HG03097 (cell line): ENCODE results near the gene AFDN.
A peak's percentile ranks its signal among the peaks of the same experiment; 100 is the strongest.

ENCODE experiments used
- ATAC-seq: cut with Tn5 transposase; IDR thresholded peaks from one replicate; pipeline ENCODE4 v1.9.1; 2021; ENCODE audit not compliant: unreplicated experiment, low FRiP score

AFDN gene

DNA sequence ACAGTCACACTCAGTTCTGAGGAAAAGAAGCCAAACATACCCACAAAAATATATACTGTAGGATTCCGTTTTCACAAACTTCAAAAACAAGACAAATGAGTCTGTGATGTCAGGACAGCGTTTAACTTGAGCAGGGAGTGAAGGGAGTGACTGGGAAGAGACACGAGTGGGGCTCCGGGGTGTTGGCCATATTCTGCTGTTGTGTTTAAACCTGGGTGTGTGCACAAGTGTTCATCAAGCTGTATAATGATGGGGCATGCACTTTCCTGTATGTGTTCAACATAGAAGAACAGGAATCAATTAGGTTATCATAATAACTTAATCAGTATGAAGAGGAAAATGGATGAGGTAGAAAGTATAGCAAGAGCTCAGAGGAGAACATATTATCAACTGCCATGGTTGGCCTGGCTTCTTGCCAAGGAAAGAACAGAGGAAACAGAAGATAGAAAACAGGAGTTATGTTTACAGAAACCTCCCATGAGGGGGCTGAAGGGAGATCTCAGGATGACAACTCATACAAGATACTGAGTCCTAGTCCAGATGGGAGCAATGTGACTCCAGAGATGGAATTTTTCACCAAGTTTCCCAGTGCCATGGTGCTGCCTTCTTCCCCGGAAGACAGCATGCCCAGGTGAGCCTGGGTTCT lies 15.1 kb upstream of the AFDN start:
- no peak for ATAC-seq

DNA sequence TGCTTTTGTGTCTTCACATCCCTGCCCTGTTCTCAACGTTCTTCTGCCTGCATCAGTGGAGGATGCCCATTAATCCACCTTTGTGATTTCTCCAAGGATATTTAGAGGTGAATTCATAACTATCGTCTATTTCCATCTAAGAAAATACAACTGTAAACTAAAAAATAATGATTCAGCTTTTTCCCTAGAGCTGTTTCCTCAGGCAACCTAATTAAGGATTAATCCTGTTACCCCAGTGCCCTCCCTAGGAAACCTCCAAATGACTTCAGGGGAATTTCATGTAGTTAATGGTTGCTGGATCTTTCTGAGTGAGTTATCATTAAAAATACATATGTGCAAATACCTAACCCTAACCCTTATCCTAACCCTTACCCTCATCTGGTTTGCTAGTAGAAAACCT lies 14.6 kb upstream of the AFDN start:
- no peak for ATAC-seq

DNA sequence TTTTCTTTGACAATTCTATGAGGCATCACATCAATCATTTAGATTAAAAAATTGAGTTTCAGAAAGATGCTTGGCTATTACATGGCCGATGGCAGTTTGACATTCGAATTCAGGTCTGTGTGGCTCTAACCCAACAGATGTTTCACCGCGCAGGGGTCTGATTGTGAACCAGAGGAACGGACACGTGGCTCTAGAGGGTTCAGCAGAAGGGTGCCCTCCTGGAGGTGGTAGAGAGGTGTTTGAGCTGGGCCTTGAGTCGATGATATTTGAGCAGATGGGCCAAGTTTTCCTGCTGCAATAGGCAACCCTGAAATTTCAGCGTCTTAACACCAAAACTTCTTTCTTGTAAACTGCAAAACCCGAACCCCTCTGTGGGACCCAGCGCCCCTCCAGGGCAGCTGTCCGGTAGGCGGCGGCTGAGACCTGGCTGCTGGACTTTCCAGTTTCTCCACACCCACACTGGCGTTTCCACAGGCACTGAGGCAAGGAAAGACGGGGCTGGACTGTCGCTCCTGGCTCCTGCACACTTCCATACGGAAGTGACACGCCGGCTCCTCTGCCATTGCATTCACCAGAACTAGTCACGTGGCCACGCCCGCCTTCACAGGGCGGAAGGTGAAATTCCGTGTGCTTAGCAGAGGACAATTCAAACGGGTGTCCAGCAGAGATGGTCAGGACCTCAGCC lies 11.3 kb upstream of the AFDN start:
- no peak for ATAC-seq

DNA sequence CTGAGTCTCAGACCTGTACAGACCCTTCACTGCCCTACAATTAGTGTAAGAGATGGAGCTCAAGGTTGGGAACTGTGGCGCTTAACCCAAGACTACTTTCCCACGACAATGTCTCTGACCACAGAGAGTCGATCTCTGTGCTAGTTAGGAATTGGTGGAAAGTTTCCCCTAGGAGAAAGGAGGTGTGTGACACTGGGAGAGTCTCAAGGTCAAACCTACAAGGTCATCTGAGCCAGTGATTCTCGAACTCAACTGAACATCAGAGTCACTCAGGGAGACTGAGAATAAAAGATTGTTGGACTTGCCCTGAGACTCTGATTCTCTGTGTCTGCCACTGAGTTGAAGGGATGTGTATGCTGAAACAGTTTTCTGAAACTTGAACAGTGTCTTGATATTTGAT lies 9.7 kb upstream of the AFDN start:
- ATAC-seq = no peak

DNA sequence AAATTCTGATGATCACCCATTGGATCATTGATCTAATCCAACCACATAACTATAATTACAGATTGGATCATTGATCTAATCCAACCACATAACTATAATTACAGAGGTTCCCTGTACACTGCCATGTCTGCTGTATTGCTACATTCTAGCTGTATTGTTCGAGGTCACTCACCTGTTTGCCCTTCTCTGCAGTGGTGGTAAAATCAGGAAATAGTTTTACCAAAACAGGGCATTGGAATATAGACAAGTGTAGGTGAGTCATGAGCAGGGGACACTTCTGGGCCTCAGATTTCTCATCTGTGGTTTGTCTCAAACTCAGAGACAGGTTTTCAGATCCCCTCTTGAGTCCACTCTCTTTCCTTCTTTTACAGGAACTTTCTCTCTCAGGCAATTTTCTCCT lies 9.0 kb upstream of the AFDN start:
- no peak for ATAC-seq

DNA sequence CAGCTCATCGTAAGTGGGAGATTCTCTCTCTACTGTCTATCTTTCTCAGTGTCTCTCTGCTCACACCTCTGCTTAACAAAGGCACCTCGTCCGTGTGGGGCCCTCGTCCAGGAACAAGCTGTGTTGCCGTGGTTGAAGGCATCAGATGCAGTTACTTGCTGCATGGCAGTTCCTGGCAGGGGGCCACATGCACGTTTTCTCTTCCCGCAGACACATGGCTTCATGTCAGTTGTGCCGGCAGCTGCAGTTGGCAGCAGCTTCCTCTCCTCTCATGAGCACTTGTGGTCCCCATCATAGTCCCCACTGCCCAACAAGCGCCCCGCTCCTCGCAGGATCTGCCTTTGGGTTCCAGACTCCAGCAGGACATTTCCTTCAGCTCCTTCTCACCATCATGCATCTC lies 7.1 kb upstream of the AFDN start:
- no peak for ATAC-seq

DNA sequence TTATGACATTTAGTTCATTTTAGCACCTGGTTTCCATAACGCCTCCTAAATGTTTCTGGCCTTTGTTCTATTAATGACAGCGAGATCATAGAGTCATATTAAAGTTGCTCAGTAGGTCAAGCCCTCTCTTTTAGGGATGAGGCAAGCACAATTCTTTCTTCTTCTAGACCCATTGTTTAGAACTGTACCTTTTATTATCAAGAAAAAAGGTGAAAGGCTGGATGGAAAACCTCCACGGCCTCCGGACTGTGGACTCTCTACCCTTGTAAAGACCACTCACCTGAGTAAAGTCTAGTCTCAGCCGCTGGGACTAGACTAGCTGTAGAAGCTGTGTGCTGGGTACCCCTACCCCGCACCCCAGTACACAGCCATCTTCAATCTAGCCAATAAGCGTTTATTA lies 6.0 kb upstream of the AFDN start:
- no peak for ATAC-seq

DNA sequence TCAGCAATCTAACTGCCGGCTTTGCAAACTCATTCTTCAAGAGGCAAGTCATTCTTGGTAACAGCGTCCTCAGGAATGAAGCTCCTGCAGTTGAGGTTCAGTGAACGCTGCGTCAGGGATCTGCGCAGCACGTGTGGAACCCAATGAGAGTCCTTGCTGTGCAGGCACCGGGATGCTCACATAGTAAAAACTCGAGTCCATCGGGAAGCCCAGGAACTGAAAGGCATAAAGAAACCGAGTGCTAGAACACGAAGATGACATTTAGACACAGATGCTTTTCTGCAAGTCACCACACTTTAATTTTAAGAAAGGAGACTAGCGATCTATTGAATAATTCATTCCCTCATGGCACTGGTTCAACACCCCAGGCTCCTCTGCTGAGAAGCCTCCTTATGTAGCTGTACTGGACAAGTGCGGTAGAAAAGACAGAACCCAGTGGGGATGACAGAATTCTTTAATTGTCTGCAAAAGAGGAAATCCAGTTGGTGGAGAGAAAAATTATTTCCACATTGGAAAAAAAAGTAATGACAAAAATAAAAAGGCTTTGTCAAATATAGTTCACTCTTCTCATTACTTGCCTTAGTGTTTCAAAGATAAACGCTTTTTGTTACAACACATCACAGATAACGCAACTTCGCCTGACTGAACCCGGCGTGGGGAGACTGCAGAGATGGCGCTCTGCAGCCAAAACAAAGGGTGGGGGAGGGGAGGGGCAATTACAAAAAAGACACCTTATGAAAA lies 1.9 kb upstream of the AFDN start:
- ATAC-seq = no peak

DNA sequence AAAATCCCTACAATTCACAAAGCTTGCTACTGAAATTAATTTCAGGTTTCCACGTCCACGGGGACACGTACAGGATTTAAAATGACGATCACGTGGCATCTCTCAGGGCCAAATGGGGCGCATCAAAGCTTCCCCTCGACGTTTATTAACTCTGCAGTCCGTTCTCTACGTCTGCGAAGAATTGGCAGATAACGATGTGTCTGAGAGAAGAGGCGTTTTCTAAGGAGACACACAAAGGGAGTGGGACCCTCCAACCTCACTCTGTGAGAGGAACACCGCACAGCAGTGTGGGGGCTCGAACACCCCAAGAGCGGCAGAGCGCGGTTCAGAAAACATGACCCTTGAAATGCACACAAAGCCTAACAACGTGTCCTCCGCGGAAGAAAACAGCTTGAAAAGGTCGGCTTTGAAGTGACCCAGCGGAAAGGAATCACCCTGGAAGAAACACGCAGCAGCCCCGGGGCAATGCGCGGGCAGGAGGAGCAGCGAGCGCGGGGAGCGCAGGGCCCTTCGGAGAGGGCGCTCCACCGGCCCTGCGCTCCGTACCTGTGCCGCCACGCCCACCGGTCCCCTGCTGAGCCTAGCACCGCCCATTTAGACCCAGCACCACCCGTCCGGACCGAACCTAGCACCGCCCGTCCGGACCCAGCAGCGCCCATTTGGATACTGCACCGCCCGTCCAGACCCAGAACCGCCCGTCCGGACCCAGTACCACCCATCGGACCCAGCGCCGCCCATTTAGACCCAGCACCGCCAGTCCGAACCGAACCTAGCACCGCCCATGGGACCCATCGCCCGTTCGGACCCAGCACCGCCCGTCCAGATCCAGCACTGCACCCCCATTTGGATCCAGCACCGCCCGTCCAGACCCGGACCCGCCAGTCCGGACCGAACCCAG lies 1.1 kb upstream of the AFDN start:
- ATAC-seq = no peak

DNA sequence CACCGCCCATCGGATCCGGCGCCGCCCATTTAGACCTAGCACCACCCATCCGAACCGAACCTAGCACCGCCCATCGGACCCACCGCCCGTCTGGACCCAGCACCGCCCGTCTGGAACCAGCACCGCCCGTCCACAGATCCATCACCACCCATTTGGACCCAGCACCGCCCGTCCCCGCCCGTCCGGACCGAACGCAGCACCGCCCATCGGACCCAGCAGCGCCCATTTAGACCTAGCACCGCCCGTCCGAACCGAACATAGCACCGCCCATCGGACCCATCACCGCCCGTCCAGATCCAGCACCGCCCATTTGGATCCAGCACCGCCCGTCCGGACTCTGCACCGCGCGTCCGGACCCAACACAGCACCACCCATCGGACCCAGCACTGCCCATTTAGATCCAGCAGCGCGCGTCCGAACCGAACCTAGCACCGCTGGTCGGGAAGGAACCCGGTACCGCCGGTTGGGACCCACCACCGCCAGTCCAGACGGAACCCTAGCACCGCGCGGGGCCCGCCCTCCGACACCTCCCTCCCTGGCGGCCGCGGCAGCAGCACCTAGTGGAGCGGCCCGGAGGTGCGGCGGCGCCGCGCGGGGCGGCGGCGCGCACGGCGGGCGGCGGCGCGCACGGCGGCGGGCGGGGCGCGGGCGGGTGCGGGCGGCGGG lies 348 bp upstream of the AFDN start:
- ATAC-seq = peak; percentile 65

DNA sequence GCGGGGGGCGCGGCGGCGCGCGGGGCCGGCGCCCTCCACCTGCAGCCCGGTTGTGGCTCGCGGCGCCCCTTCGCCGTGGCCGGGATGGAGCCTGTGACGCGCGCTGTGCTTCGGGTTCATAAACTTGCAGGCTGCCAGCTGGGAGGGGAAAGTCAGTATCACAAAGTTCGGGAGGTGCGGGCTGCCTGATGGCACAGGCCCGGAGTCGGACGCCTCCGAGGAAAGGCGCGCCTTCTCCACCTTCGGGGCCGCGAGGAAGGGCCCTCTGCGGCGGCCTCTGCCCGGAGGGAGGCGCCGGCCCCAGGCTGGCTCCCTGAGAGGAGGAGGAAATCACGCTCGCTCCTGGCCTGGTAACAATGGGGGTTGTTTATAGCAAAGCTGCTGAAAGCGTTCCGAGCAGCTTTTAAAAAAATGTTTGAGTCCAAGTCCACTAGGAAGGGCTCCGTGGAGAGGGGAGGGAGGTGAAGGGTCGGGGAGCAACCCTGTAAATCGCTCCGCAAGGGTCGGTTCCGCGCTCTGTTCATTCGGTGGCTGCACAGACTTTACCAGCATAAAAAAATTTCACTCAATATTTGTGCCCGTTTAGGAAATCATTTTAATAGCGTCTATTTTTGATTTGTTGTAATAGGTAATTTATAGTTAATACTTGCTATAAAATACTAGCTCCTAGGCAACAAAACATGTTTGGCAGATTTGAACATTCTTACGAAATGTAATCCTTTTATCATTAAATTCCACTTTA lies 1.0 kb downstream of the AFDN start:
- peak; percentile 36 for ATAC-seq

DNA sequence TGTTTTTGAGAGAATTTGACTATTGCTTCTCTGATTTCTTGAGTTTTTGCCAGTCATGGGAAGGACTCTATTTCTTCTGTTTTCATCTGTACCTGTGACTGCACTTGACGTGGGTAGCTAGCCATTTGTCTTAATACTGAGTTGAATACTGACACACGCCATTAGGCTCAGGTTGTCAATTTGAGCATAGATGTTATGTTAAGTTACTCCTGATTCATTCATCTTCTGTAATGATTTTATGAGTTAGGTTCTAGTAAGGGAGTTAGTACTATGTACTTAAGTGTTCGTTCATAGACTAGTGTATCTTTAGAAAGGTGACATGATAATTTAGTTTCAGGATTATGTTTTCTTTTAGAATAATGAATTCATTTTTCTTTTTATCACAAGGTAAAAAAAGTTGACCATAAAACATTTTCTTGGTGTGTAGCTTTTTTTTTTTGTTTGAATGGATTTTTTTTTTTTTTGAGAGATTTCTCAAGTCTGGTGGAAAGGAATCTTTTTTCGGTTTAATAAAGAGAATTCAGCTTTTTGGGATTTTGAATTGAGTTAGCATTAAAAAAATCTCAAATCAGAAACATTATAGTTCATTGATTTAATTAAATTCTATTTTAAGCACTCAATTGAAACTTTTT lies 1.7 kb downstream of the AFDN start:
- ATAC-seq = no peak

DNA sequence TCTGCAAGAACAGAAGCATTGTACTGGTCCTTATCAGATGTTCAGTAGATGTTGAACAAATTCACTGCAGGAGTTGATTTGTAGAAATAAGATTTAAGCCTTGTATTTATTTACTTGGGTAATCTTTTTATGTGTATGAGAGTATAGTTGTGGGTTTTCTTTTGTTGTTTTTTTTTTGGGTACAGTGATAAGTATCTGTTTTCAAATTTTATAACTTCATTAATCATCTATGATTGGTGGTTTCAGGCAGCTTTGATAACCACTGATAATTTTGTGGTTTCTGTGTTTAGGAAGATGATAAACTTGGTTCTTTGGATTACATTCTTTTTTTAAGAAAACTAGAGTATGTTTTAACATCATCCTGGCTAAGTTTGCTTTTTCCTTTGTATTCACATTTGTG lies 2.8 kb downstream of the AFDN start:
- no peak for ATAC-seq

DNA sequence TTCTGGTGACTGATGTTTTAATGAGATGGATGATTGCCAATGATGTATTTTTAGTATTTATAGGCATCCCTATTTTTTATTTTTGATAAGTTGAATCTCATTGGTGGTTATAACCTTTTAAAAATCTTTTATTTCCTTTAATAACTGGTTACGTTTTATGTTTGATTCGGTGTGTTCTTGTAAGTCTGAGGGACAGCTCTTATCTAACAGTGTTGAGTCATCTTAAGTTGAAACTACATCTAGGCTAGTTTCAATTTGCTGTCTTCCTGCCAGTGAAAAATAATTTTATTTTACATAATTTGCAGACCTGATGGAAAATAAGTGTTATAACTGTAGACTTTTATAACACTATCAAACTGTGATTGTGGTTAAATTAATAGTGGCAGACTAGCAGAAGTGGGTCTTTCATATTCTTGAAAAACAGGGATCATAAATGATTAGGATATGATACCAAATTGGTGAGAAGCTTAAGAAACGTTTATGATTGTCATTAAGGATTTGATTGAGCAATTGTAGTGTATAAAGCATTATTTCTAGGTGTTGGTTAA lies 4.6 kb downstream of the AFDN start:
- no peak for ATAC-seq

DNA sequence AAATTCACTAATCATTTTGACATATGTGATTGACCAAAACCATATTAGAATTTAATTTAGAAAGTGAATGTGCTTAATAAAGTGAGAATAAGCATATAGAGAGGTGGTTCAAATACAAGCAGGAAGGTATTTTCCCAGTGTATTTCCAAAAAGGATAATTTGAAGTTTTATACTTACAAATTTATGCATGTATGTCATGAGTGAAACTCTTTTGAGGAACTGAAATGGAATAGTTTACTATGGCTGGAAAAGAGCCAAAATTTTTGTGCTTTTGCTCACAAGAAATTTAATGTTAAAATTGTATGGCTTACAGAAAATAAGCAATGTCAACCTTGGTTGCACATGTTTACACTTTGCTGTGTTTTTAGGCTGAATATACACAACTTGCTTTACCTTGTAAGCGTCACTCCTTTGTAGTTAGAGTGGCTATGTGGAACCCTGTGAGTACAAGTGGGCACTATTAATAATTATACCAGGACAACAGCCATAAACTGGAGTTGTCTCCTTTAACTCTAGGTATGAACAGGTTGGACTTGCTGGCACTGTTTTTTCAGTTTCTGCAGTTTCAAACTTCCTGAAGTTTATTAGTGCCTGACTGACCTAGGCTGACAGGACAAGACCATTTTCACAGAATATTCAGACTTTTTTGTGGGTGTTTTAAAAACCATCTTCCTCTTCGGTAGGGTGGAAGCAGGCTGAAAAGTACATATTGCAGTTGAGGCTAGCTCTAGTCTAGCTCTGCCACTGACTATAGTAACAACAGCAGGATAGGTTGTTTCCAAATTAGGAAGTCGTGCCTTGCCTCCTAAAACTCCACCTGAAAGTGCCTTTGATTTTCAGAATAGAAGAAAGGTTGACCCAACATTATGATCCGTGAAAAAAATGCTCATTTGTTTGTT lies 6.0 kb downstream of the AFDN start:
- ATAC-seq = no peak

DNA sequence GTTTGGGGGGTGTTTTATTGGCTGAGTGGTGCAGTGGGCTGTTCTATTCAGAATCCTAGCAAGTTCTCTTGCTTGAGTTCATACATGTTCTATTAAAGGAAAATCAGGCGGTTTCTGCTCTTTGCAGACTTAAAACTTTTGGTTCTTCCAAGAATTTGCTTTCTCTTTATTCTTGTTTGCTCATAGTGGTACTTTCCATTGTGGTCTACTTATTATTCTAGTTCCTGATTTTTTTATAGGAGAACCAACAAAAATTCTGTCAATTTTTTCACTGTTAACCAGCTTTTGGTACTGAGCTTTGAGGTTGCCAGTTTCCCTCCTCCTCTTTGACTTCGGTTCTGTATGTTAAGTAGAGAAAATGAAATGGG lies 6.7 kb downstream of the AFDN start:
- ATAC-seq = no peak

DNA sequence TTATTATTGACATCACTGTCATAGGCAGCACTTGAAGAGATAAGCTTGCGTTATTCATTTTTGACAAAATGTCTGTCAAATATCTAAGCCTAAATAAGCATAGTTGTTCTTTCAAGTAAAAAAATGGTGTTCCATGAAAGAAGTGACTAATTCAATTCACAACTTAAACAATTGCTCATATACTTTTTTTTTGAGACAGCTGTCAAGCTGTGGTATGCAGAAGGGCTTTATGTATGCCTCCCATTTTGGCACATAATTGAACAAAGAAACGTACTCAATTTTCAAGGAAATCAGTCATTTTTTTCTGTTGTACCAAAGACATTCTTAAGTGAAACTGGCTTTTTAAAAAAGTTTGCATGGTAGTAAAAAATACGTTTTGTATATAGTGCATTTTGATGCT lies 8.5 kb downstream of the AFDN start:
- no peak for ATAC-seq

DNA sequence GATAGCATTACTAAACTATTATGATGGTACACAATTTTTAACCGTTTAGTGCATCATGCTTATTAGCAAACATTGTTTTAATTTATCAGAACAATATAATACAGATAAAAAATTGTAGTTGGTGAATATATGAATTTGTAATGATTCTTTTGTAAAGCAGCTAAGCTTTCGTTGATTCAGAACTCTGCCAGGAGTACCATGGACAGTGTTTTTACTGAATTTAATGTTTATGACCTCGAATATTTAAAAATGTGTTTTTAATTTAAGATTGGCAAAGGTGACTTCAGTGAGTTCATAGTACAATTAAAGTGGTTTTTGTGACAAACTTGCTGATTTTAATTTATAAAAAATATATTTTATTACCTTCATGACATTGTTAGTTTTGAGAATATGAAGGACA lies 10.0 kb downstream of the AFDN start:
- ATAC-seq = no peak
